GM18858 (cell line): Measurements from ENCODE around the gene OR1E1.
"Not testable (repeated sequence)": the region's sequence is repeated elsewhere in the genome, so short reads cannot be mapped to it uniquely, and the experiment has no call there.

Source experiments
- ATAC-seq: cut with Tn5 transposase; IDR thresholded peaks from one replicate; pipeline ENCODE4 v1.9.1; 2021; ENCODE audit not compliant: unreplicated experiment

Gene OR1E1

GRCh38 chr17:3398310-3398709 is at the start of gene OR1E1:
Gene OR1E1, minus strand, starts transcription at chr17:3398410. Its CDS starts 0 bp downstream, at chr17:3398410.
- no peak for ATAC-seq

GRCh38 chr17:3447625-3448024 is 49.4 kb upstream of the OR1E1 start:
- no peak for ATAC-seq

- ATAC-seq = no peak
These were observed 42.2 kb upstream of the OR1E1 start for GRCh38 chr17:3440451-3440850.

- no peak for ATAC-seq
These were observed 40.2 kb upstream of the OR1E1 start for GRCh38 chr17:3438368-3438767.

GRCh38 chr17:3433741-3434140 is 35.5 kb upstream of the OR1E1 start, which contains the start of gene OR1E2:
Gene OR1E2, minus strand, starts transcription at chr17:3433841. Its CDS starts 0 bp downstream, at chr17:3433841.
- ATAC-seq = no peak

- ATAC-seq = not testable (repeated sequence)
These were observed 35.0 kb upstream of the OR1E1 start for GRCh38 chr17:3433215-3433614.

- ATAC-seq = no peak
These were observed 20.0 kb upstream of the OR1E1 start for GRCh38 chr17:3418222-3418621.

- no peak for ATAC-seq
These were observed 17.4 kb upstream of the OR1E1 start for GRCh38 chr17:3415610-3416009.

- ATAC-seq = not testable (repeated sequence)
These were observed 14.0 kb upstream of the OR1E1 start for GRCh38 chr17:3412216-3412615.

- no peak for ATAC-seq
These were observed 12.9 kb upstream of the OR1E1 start, which contains the start of gene OR3A3 for GRCh38 chr17:3411070-3411469. Gene OR3A3, plus strand, starts transcription at chr17:3411370.

- not testable (repeated sequence) for ATAC-seq
These were observed 5.6 kb upstream of the OR1E1 start for GRCh38 chr17:3403856-3404255.

GRCh38 chr17:3401786-3402185 is 3.6 kb upstream of the OR1E1 start:
- no peak for ATAC-seq

GRCh38 chr17:3400055-3400454 is 1.8 kb upstream of the OR1E1 start:
- ATAC-seq = no peak

GRCh38 chr17:3397801-3398200 is 409 bp downstream of the OR1E1 start:
- not testable (repeated sequence) for ATAC-seq

- ATAC-seq = no peak
These were observed 8.4 kb downstream of the OR1E1 start for GRCh38 chr17:3389791-3390190.

- no peak for ATAC-seq
These were observed 12.1 kb downstream of the OR1E1 start, which contains the start of gene OR3A2 for GRCh38 chr17:3385869-3386816. Gene OR3A2, minus strand, starts transcription at chr17:3386308.

GRCh38 chr17:3381957-3382356 is 16.3 kb downstream of the OR1E1 start:
- no peak for ATAC-seq

- ATAC-seq = no peak
These were observed 19.9 kb downstream of the OR1E1 start for GRCh38 chr17:3378321-3378720.

GRCh38 chr17:3371167-3371566 is 27.0 kb downstream of the OR1E1 start:
- ATAC-seq = not testable (repeated sequence)
